Suppressor macrophage (primary cell): ENCODE results near the gene CHRM4.
"Not testable (repeated sequence)": the region's sequence is repeated elsewhere in the genome, so short reads cannot be mapped to it uniquely, and the experiment has no call there.

Source experiments
- DNase-seq, 4 experiments: peaks; one replicate each; pipeline ENCODE4 v3.0.0-alpha.2; 2020 to 2022

Gene CHRM4

GRCh38 chr11:46381819-46382645 lies 9.5 kb downstream of the CHRM4 start:
- peak in 1 of 4 experiments; percentile 36 for DNase-seq

- peak in 1 of 4 experiments; percentile 45 for DNase-seq
Observed at GRCh38 chr11:46381048-46381818, 10.3 kb downstream of the CHRM4 start, which contains the start of gene MDK. TSS of gene MDK (plus strand) at chr11:46381669. CDS start at chr11:46382058, 389 bp downstream.

- DNase-seq = peak; percentile 69 to 83 (median 78)
Observed at GRCh38 chr11:46380340-46381047, 11.1 kb downstream of the CHRM4 start.

GRCh38 chr11:46379482-46380293 lies 11.9 kb downstream of the CHRM4 start:
- DNase-seq = not testable (repeated sequence)

GRCh38 chr11:46378811-46379481 lies 12.6 kb downstream of the CHRM4 start:
- DNase-seq = peak in 2 of 4 experiments; percentile 34 to 47

GRCh38 chr11:46378296-46378695 lies 13.3 kb downstream of the CHRM4 start:
- DNase-seq = no peak

- DNase-seq = no peak
Observed at GRCh38 chr11:46377831-46378230, 13.7 kb downstream of the CHRM4 start.

- DNase-seq = no peak
Observed at GRCh38 chr11:46377290-46377689, 14.3 kb downstream of the CHRM4 start.

- no peak for DNase-seq
Observed at GRCh38 chr11:46376258-46377050, 15.1 kb downstream of the CHRM4 start.

- DNase-seq = no peak
Observed at GRCh38 chr11:46375392-46376101, 16.0 kb downstream of the CHRM4 start.

- DNase-seq = no peak
Observed at GRCh38 chr11:46374815-46375214, 16.8 kb downstream of the CHRM4 start.

GRCh38 chr11:46373787-46374740 lies 17.5 kb downstream of the CHRM4 start:
- no peak for DNase-seq

- DNase-seq = not testable (repeated sequence)
Observed at GRCh38 chr11:46372501-46372900, 19.1 kb downstream of the CHRM4 start.

GRCh38 chr11:46372086-46372485 lies 19.5 kb downstream of the CHRM4 start:
- no peak for DNase-seq

GRCh38 chr11:46371262-46371661 lies 20.3 kb downstream of the CHRM4 start:
- DNase-seq = not testable (repeated sequence)

- DNase-seq = no peak
Observed at GRCh38 chr11:46370253-46370652, 21.3 kb downstream of the CHRM4 start.

- peak; percentile 68 to 82 (median 71) for DNase-seq
Observed at GRCh38 chr11:46369458-46370152, 22.0 kb downstream of the CHRM4 start.

- DNase-seq = no peak
Observed at GRCh38 chr11:46367916-46368267, 23.7 kb downstream of the CHRM4 start.
